H9 (cell line): Measurements from ENCODE around the gene MED7. TPM values are rescaled to one million over a fixed set of nuclear protein-coding genes. Genes with fewer than 3 reads are reported as not detected.

Source experiments
- DNase-seq: peaks from one replicate; pipeline ENCODE4 v3.0.0-alpha.2; 2017
- H2AFZ ChIP-seq: one replicate; pipeline ENCODE4 v1.6.1; 2013; ENCODE audit warnings: mild to moderate bottlenecking, low read length, control low read depth, moderate library complexity
- H2AK5ac ChIP-seq: 2 replicates; pipeline ENCODE4 v1.6.1; 2013; ENCODE audit warnings: low read length, control low read depth, mixed read lengths; ENCODE audit not compliant: insufficient read length
- H2BK120ac ChIP-seq: one replicate; pipeline ENCODE4 v1.6.1; 2013; ENCODE audit warnings: low read depth, mild to moderate bottlenecking, low read length, control low read depth, inconsistent platforms; ENCODE audit not compliant: poor library complexity, severe bottlenecking
- H2BK12ac ChIP-seq: 2 replicates; pipeline ENCODE4 v1.6.1; 2013; ENCODE audit warnings: low read length, control low read depth, mixed read lengths, low read depth; ENCODE audit not compliant: insufficient read length
- H2BK15ac ChIP-seq: 2 replicates; pipeline ENCODE4 v1.6.1; 2013; ENCODE audit warnings: low read depth, low read length, control low read depth
- H2BK20ac ChIP-seq: one replicate; pipeline ENCODE4 v1.6.1; 2013; ENCODE audit warnings: low read depth, mild to moderate bottlenecking, low read length, control low read depth, inconsistent platforms; ENCODE audit not compliant: poor library complexity, severe bottlenecking
- H2BK5ac ChIP-seq: 2 replicates; pipeline ENCODE4 v1.6.1; 2013; ENCODE audit warnings: low read length, control low read depth, mixed read lengths; ENCODE audit not compliant: insufficient read length
- H3K14ac ChIP-seq: 2 replicates; pipeline ENCODE4 v1.6.1; 2013; ENCODE audit warnings: low read length, control low read depth; ENCODE audit not compliant: insufficient read depth
- H3K18ac ChIP-seq: 2 replicates; pipeline ENCODE4 v1.6.1; 2013; ENCODE audit warnings: low read depth, mild to moderate bottlenecking, mixed read lengths, low read length, control low read depth; ENCODE audit not compliant: insufficient read length
- H3K23ac ChIP-seq: 2 replicates; pipeline ENCODE4 v1.6.1; 2013; ENCODE audit warnings: low read length, control low read depth, mixed read lengths, low read depth; ENCODE audit not compliant: insufficient read length
- H3K23me2 ChIP-seq: 2 replicates; pipeline ENCODE4 v1.6.1; 2013; ENCODE audit warnings: low read depth, mild to moderate bottlenecking, mixed read lengths, low read length, control low read depth; ENCODE audit not compliant: insufficient read length, poor library complexity, severe bottlenecking
- H3K27ac ChIP-seq: 2 replicates; pipeline ENCODE4 v1.5.1; 2013; ENCODE audit warnings: low read length, control low read depth, mixed read lengths, low read depth; ENCODE audit not compliant: insufficient read length
- H3K27me3 ChIP-seq: 2 replicates; pipeline ENCODE4 v1.6.1; 2013; ENCODE audit warnings: low read length, control low read depth, inconsistent platforms; ENCODE audit not compliant: insufficient read depth
- H3K4ac ChIP-seq: 2 replicates; pipeline ENCODE4 v1.6.1; 2013; ENCODE audit warnings: low read depth, mild to moderate bottlenecking, control low read depth, inconsistent platforms, low read length, moderate library complexity
- H3K4me1 ChIP-seq: 2 replicates; pipeline ENCODE4 v1.6.1; 2013; ENCODE audit warnings: low read length, control low read depth, inconsistent platforms; ENCODE audit not compliant: insufficient read depth
- H3K4me2 ChIP-seq: 2 replicates; pipeline ENCODE4 v1.6.1; 2013; ENCODE audit warnings: low read length, control low read depth, mixed read lengths; ENCODE audit not compliant: insufficient read length, insufficient read depth
- H3K56ac ChIP-seq: 2 replicates; pipeline ENCODE4 v1.6.1; 2013; ENCODE audit warnings: low read depth, mild to moderate bottlenecking, mixed read lengths, low read length, control low read depth; ENCODE audit not compliant: insufficient read length
- H3K79me1 ChIP-seq: 2 replicates; pipeline ENCODE4 v1.6.1; 2013; ENCODE audit warnings: low read depth, mild to moderate bottlenecking, moderate library complexity, low read length, control low read depth, inconsistent platforms; ENCODE audit not compliant: insufficient read depth, poor library complexity, severe bottlenecking
- H3K79me2 ChIP-seq: 2 replicates; pipeline ENCODE4 v1.6.1; 2013; ENCODE audit warnings: low read length, control low read depth, inconsistent platforms; ENCODE audit not compliant: insufficient read depth
- H3K9ac ChIP-seq: 2 replicates; pipeline ENCODE4 v1.6.1; 2013; ENCODE audit warnings: low read length, control low read depth, mixed read lengths; ENCODE audit not compliant: insufficient read length; ENCODE audit errors: extremely low read depth
- H3K9me3 ChIP-seq: one replicate; pipeline ENCODE4 v1.6.1; 2013; ENCODE audit warnings: low read depth, low read length, inconsistent platforms; ENCODE audit not compliant: control insufficient read depth
- H3T11ph ChIP-seq: one replicate; pipeline ENCODE4 v1.6.1; 2013; ENCODE audit warnings: mild to moderate bottlenecking, low read length, control low read depth, inconsistent platforms
- H4K20me1 ChIP-seq: one replicate; pipeline ENCODE4 v1.6.1; 2013; ENCODE audit not compliant: control insufficient read depth, insufficient read length, insufficient read depth
- H4K5ac ChIP-seq: 2 replicates; pipeline ENCODE4 v1.6.1; 2013; ENCODE audit warnings: low read depth, mild to moderate bottlenecking, mixed read lengths, low read length, control low read depth; ENCODE audit not compliant: insufficient read length
- H4K8ac ChIP-seq: replicated peaks from 2 replicates; pipeline ENCODE4 v1.6.1; 2013; ENCODE audit warnings: low read length, control low read depth, mixed read lengths, low read depth; ENCODE audit not compliant: insufficient read length
- H4K91ac ChIP-seq: 2 replicates; pipeline ENCODE4 v1.6.1; 2013; ENCODE audit warnings: low read depth, mild to moderate bottlenecking, moderate library complexity, mixed read lengths, low read length, control low read depth; ENCODE audit not compliant: insufficient read length
- H3K27ac Mint-ChIP-seq, 3 experiments: 2 replicates in 2 of 3; 3 replicates in 1 of 3; pipeline ENCODE4 v1.8.0; 2020 to 2021; ENCODE audit warnings: mixed read lengths in 3 of 3, mild to moderate bottlenecking in 1 of 3, moderate library complexity in 1 of 3
- H3K27me3 Mint-ChIP-seq: 2 replicates; pipeline ENCODE4 v1.8.0; 2021; ENCODE audit warnings: low read depth, mild to moderate bottlenecking, moderate library complexity, mixed read lengths
- H3K36me3 Mint-ChIP-seq, 3 experiments: 2 replicates in 2 of 3; 3 replicates in 1 of 3; pipeline ENCODE4 v1.8.0; 2020 to 2021; ENCODE audit warnings: low read depth in 3 of 3, mixed read lengths in 3 of 3; ENCODE audit not compliant: insufficient read depth in 1 of 3
- H3K4me1 Mint-ChIP-seq, 2 experiments: 2 replicates each; pipeline ENCODE4 v1.8.0; 2020; ENCODE audit warnings: mixed read lengths in 2 of 2
- H3K4me3 Mint-ChIP-seq, 2 experiments: 2 replicates in 1 of 2; 3 replicates in 1 of 2; pipeline ENCODE4 v1.8.0; 2020 to 2021; ENCODE audit warnings: mild to moderate bottlenecking in 2 of 2, mixed read lengths in 2 of 2, moderate library complexity in 1 of 2
- H3K9me3 Mint-ChIP-seq, 2 experiments: 2 replicates in 1 of 2; 3 replicates in 1 of 2; pipeline ENCODE4 v1.8.0; 2020; ENCODE audit warnings: mild to moderate bottlenecking in 2 of 2, mixed read lengths in 2 of 2, moderate library complexity in 1 of 2
- CTCF ChIP-seq: fragments of 200-600 bp; sonication (generic); conservative IDR thresholded peaks from 3 replicates; pipeline ENCODE4 v1.8.0; 2021; ENCODE audit warnings: antibody characterized with exemption, mild to moderate bottlenecking
- WGBS: extraction: QIAGEN DNeasy Blood & Tissue Kit; methylation state at CpG from one replicate; pipeline ENCODE4 v1.1.7; 2013; ENCODE audit warnings: missing lambda C conversion rate, low lambda C conversion rate, mixed read lengths; ENCODE audit not compliant: insufficient read length; ENCODE audit errors: extremely low coverage; 5-methylcytosine and 5-hydroxymethylcytosine counted together
- total RNA-seq: library from RNA; stranded (reverse); gene quantifications from 2 replicates; pipeline ENCODE4 v1.2.1, GENCODE V29; 2021

The MED7 gene
- total RNA-seq, 1 experiment from 2014 or later: 10.7 TPM

GRCh38 chr5:157182143-157182757, 39.6 kb upstream of the MED7 start:
- no peak overlapping the region for H2BK20ac ChIP-seq
- no peak overlapping the region for H4K91ac ChIP-seq
- no peak overlapping the region for H3K18ac ChIP-seq
- Mint-ChIP-seq H3K27me3 (peaks cover 86% of the 10 kb centered on the region), H3K4me3 (no peak overlapping the region), H3K4me1 (no peaks in the 10 kb centered on the region; a peak in 1 of 4 replicates), H3K9me3 (no peaks in the 10 kb centered on the region; a peak in 1 of 5 replicates), H3K36me3 (no peaks in the 10 kb centered on the region; a peak in 1 of 7 replicates), H3K27ac (no peak overlapping the region)
- H2AFZ ChIP-seq: no peak overlapping the region
- no peak overlapping the region for H3T11ph ChIP-seq
- H3K4me2 ChIP-seq: no peak overlapping the region
- no peak overlapping the region for H3K9ac ChIP-seq
- TF ChIP-seq CTCF: no peak
- H4K20me1 ChIP-seq: no peaks in the 10 kb centered on the region
- no peaks in the 10 kb centered on the region for H3K9me3 ChIP-seq
- no peak overlapping the region for H3K14ac ChIP-seq
- no peak overlapping the region for H4K5ac ChIP-seq
- no peak overlapping the region for H4K8ac ChIP-seq
- H2AK5ac ChIP-seq: no peak overlapping the region
- H3K4me1 ChIP-seq: no peaks in the 10 kb centered on the region
- no peak overlapping the region for H3K56ac ChIP-seq
- no peak for DNase-seq
- no CpG with 5 or more reads among the region's 3 CpGs for WGBS
- H3K23ac ChIP-seq: no peak overlapping the region
- H3K27ac ChIP-seq: no peak overlapping the region
- no peaks in the 10 kb centered on the region for H3K79me2 ChIP-seq
- peaks cover 5% of the 10 kb centered on the region; the same call in 1 of the 2 replicates for H3K27me3 ChIP-seq
- H3K79me1 ChIP-seq: no peaks in the 10 kb centered on the region
- H3K4ac ChIP-seq: no peak overlapping the region
- no peaks in the 10 kb centered on the region for H3K23me2 ChIP-seq
- H2BK12ac ChIP-seq: no peak overlapping the region
- H2BK5ac ChIP-seq: no peak overlapping the region
- no peak overlapping the region for H2BK120ac ChIP-seq
- H2BK15ac ChIP-seq: no peak overlapping the region
